PC-3 (cell line): ENCODE measurements around the gene RNF167. TPM values are rescaled to one million over a fixed set of nuclear protein-coding genes. Genes with fewer than 3 reads are reported as not detected.

ENCODE experiments used
- ATAC-seq: fragments of 200-7000 bp; cut with Tn5 transposase; 2 replicates; pipeline ENCODE4 v1.9.1; 2020; ENCODE audit warnings: mild to moderate bottlenecking, moderate library complexity
- BruUV-seq: library from RNA; stranded (reverse); fragments of 400-500 nt; replicated peaks from 2 replicates; lab custom pipeline; 2021; lab: Mats Ljungman, UMichigan
- CTCF ChIA-PET: fragments of 300-600 bp; sonication (Branson Sonifier 250); formaldehyde crosslinking; loops from one replicate; lab custom pipeline; 2022; ENCODE audit warnings: antibody characterized with exemption; lab: Charles Lee
- POLR2A ChIA-PET: fragments of 300-600 bp; sonication (Branson Sonifier 250); formaldehyde crosslinking; loops from one replicate; lab custom pipeline; 2022; ENCODE audit warnings: antibody characterized with exemption; ENCODE audit not compliant: unreplicated experiment; lab: Charles Lee
- DNase-seq: peaks from one replicate; pipeline ENCODE4 v3.0.0-alpha.2; 2015
- H2AFZ ChIP-seq: fragments of 300-600 bp; sonication (generic); 2 replicates; pipeline ENCODE4 v1.6.0; 2016; ENCODE audit warnings: antibody characterized with exemption, low read length
- H3F3A ChIP-seq: fragments of 300-600 bp; sonication (generic); one replicate; pipeline ENCODE4 v1.6.0; 2017; ENCODE audit warnings: antibody characterized with exemption, low read length, control low read depth, mild to moderate bottlenecking; ENCODE audit not compliant: unreplicated experiment
- H3K27ac ChIP-seq: fragments of 300-600 bp; sonication (generic); 2 replicates; pipeline ENCODE4 v1.5.1; 2016; ENCODE audit warnings: mild to moderate bottlenecking, low read length
- H3K27me3 ChIP-seq: fragments of 300-600 bp; sonication (generic); 2 replicates; pipeline ENCODE4 v1.6.1; 2016; ENCODE audit warnings: low read length, mixed read lengths
- H3K36me3 ChIP-seq: fragments of 300-600 bp; sonication (generic); 2 replicates; pipeline ENCODE4 v1.6.1; 2016; ENCODE audit warnings: low read depth, mixed run types, low read length, mixed read lengths
- H3K4me1 ChIP-seq: fragments of 300-600 bp; sonication (generic); 2 replicates; pipeline ENCODE4 v1.5.1; 2016; ENCODE audit warnings: low read length; ENCODE audit not compliant: insufficient read depth
- H3K4me2 ChIP-seq: fragments of 300-600 bp; sonication (generic); 2 replicates; pipeline ENCODE4 v1.6.0; 2016; ENCODE audit warnings: low read length
- H3K4me3 ChIP-seq: fragments of 300-600 bp; sonication (generic); 2 replicates; pipeline ENCODE4 v1.5.1; 2016; ENCODE audit warnings: mild to moderate bottlenecking, low read length, mixed read lengths
- H3K79me2 ChIP-seq: fragments of 300-600 bp; sonication (generic); 2 replicates; pipeline ENCODE4 v1.6.1; 2017; ENCODE audit warnings: low read length, mixed read lengths
- H3K9ac ChIP-seq: fragments of 300-600 bp; sonication (generic); 2 replicates; pipeline ENCODE4 v1.6.0; 2016; ENCODE audit warnings: mild to moderate bottlenecking, low read length
- H3K9me2 ChIP-seq: fragments of 300-600 bp; sonication (generic); replicated peaks from 2 replicates; pipeline ENCODE4 v1.6.1; 2016; ENCODE audit warnings: mixed run types, low read length, mixed read lengths
- H3K9me3 ChIP-seq: fragments of 300-600 bp; sonication (generic); 2 replicates; pipeline ENCODE4 v1.6.1; 2016; ENCODE audit warnings: low read length, mixed read lengths
- H4K20me1 ChIP-seq: fragments of 300-600 bp; sonication (generic); 2 replicates; pipeline ENCODE4 v1.6.1; 2016; ENCODE audit warnings: low read length, mixed read lengths
- EZH2 ChIP-seq: fragments of 300-600 bp; sonication (generic); IDR thresholded peaks from one replicate; pipeline ENCODE4 v1.6.1; 2017; ENCODE audit warnings: antibody characterized with exemption, mild to moderate bottlenecking, low read length; ENCODE audit not compliant: unreplicated experiment
- EZH2phosphoT487 ChIP-seq: fragments of 300-600 bp; sonication (generic); IDR thresholded peaks from 2 replicates; pipeline ENCODE4 v1.6.1; 2018; ENCODE audit warnings: mild to moderate bottlenecking, antibody characterized with exemption, low read length, borderline replicate concordance
- intact Hi-C: fragments of 100-400 bp; cut with micrococcal nuclease; formaldehyde crosslinking; loops from 2 replicates; pipeline ENCODE4 v1.9.0; 2023
- total RNA-seq: library from RNA; depleted of rRNA; stranded (reverse); fragments of >200 nt; gene quantifications from 2 replicates; pipeline ENCODE4 v1.2.3, GENCODE V29; 2014
- TF ChIP-seq, protein P1 (sequence below): fragments of 300-600 bp; sonication (generic); conservative IDR thresholded peaks from 2 replicates; pipeline ENCODE4 v1.5.1; 2017; ENCODE audit warnings: antibody characterized with exemption, low read depth, mild to moderate bottlenecking, low read length

Gene RNF167
- total RNA-seq, 1 experiment from 2014 or later = 43.1 TPM

DNA sequence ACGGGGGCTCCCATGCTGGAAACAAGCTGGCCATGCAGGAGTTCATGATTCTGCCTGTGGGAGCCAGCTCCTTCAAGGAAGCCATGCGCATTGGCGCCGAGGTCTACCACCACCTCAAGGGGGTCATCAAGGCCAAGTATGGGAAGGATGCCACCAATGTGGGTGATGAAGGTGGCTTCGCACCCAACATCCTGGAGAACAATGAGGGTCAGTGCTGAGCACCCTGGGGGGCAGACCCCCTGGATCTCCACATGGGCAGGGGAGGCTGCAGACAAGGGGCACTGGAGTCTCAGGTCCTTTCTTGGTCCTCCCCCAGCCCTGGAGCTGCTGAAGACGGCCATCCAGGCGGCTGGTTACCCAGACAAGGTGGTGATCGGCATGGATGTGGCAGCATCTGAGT is 15.0 kb downstream of the RNF167 start:
- POLR2A ChIA-PET = no interaction called here
- H3K27ac ChIP-seq = no peak overlapping the region
- no peaks in the 10 kb centered on the region for H4K20me1 ChIP-seq

DNA sequence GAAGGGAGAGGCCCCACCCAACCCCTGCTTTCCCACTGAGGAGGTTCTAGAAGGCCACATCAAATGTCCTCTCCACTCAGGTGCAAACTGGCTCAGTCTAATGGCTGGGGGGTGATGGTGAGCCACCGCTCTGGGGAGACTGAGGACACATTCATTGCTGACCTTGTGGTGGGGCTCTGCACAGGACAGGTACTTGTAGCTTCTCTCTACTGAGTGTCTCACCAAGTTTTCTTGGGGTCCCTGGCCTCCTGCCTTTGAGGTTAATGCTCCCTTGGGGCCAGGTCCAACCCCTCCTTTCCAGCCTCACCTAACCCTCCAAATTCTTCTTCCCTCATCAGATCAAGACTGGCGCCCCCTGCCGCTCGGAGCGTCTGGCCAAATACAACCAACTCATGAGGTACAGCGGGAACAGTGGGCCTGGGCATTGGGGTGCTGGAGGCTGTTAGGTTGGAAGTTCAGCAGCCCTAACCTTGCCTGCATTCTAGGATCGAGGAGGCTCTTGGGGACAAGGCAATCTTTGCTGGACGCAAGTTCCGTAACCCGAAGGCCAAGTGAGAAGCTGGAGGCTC is 16.5 kb downstream of the RNF167 start:
- Histone ChIP-seq H3K4me1 (no peaks in the 10 kb centered on the region), H3K36me3 (no peaks in the 10 kb centered on the region), H3K4me2 (no peak overlapping the region), H3K27me3 (no peaks in the 10 kb centered on the region), H3K27ac (no peak overlapping the region), H3K79me2 (no peaks in the 10 kb centered on the region), H3F3A (no peaks in the 10 kb centered on the region), H4K20me1 (no peaks in the 10 kb centered on the region), H2AFZ (no peak overlapping the region), H3K9me3 (no peaks in the 10 kb centered on the region), H3K4me3 (no peak overlapping the region), H3K9me2 (no peaks in the 10 kb centered on the region), H3K9ac (no peak overlapping the region)
- POLR2A ChIA-PET = no interaction called here
- TF ChIP-seq EZH2phosphoT487 = no peak
- TF ChIP-seq, protein P1, sequence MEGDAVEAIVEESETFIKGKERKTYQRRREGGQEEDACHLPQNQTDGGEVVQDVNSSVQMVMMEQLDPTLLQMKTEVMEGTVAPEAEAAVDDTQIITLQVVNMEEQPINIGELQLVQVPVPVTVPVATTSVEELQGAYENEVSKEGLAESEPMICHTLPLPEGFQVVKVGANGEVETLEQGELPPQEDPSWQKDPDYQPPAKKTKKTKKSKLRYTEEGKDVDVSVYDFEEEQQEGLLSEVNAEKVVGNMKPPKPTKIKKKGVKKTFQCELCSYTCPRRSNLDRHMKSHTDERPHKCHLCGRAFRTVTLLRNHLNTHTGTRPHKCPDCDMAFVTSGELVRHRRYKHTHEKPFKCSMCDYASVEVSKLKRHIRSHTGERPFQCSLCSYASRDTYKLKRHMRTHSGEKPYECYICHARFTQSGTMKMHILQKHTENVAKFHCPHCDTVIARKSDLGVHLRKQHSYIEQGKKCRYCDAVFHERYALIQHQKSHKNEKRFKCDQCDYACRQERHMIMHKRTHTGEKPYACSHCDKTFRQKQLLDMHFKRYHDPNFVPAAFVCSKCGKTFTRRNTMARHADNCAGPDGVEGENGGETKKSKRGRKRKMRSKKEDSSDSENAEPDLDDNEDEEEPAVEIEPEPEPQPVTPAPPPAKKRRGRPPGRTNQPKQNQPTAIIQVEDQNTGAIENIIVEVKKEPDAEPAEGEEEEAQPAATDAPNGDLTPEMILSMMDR = peak; percentile 22; the same call in 1 of the 2 replicates
- CTCF ChIA-PET = no interaction called here
- intact Hi-C loops = no loop called here
- ATAC-seq (no peak), DNase-seq (no peak)
- BruUV-seq = no TSS peak

More for the DNA sequence above, 15.0 kb downstream of the RNF167 start:
- TF ChIP-seq EZH2 (no peak), EZH2phosphoT487 (no peak)
- TF ChIP-seq, protein P1 = no peak
- Histone ChIP-seq H3K9me2 (no peaks in the 10 kb centered on the region), H3K27me3 (no peaks in the 10 kb centered on the region), H3F3A (no peaks in the 10 kb centered on the region), H2AFZ (no peak overlapping the region), H3K79me2 (no peaks in the 10 kb centered on the region), H3K4me3 (no peak overlapping the region), H3K36me3 (no peaks in the 10 kb centered on the region), H3K9ac (no peak overlapping the region), H3K9me3 (no peaks in the 10 kb centered on the region), H3K4me2 (no peak overlapping the region), H3K4me1 (peaks cover 8% of the 10 kb centered on the region)
- DNase-seq (no peak), ATAC-seq (no peak)
- intact Hi-C loops = no loop called here
- CTCF ChIA-PET = no interaction called here
- no TSS peak for BruUV-seq

DNA sequence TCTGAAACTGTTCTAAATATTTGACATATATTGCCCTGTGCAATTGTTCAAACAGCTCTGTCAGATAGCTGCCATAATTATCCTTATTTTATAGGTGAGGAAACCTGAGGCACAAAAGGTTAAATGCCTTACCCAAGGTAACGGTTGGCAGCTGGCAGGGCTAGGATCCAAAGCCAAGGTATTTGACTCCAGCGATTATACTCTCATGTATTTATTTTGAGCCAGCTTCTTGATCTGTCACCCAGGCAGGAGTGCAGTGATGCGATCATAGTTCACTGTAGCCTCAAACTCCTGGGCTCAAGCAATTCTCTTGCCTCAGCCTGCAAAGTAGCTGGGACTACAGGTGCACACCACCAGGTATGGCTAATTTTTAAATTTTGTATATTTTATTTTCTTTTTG is 18.0 kb downstream of the RNF167 start:
- Histone ChIP-seq H2AFZ (no peak overlapping the region), H3K36me3 (no peaks in the 10 kb centered on the region), H3K27me3 (no peaks in the 10 kb centered on the region), H3K9me3 (no peaks in the 10 kb centered on the region), H3K27ac (no peak overlapping the region), H3K4me1 (no peaks in the 10 kb centered on the region), H3K4me3 (no peak overlapping the region), H3K9me2 (no peaks in the 10 kb centered on the region), H3K4me2 (no peak overlapping the region), H4K20me1 (no peaks in the 10 kb centered on the region), H3K9ac (no peak overlapping the region), H3K79me2 (no peaks in the 10 kb centered on the region), H3F3A (no peaks in the 10 kb centered on the region)
- ChIA-PET CTCF (no interaction called here), POLR2A (no interaction called here)
- DNase-seq (no peak), ATAC-seq (no peak)
- intact Hi-C loops = no loop called here
- TF ChIP-seq EZH2 = no peak
- TF ChIP-seq, protein P1 = no peak
- no peak for TF ChIP-seq EZH2phosphoT487
- no TSS peak for BruUV-seq
